GM12878 (cell line): Measurements from ENCODE around the gene SLC1A7. TPM values are rescaled to one million over a fixed set of nuclear protein-coding genes. Genes with fewer than 3 reads are reported as not detected.

Source experiments
- ATAC-seq: fragments of 200-7000 bp; cut with Tn5 transposase; 3 replicates; pipeline ENCODE4 v1.9.1; 2020; ENCODE audit warnings: mild to moderate bottlenecking, moderate library complexity
- BruUV-seq: library from RNA; stranded (reverse); fragments of 400-500 nt; replicated peaks from 2 replicates; lab custom pipeline; 2021; lab: Mats Ljungman, UMichigan
- CTCF ChIA-PET: fragments of 300-600 bp; sonication (Branson Sonifier 250); formaldehyde crosslinking; extraction: SDS; loops from one replicate; lab custom pipeline; 2021; ENCODE audit warnings: inconsistent platforms; lab: Yijun Ruan, JAX
- POLR2A ChIA-PET: fragments of 350-600 bp; formaldehyde crosslinking; extraction: SDS; loops from one replicate; lab custom pipeline; 2021; ENCODE audit warnings: inconsistent platforms; lab: Charles Lee
- RAD21 ChIA-PET: fragments of 300-600 bp; sonication (Branson Sonifier 250); formaldehyde crosslinking; loops from one replicate; lab custom pipeline; 2023; ENCODE audit warnings: antibody characterized with exemption; ENCODE audit not compliant: unreplicated experiment; lab: Charles Lee
- SMC1A ChIA-PET: fragments of 300-600 bp; sonication (Branson Sonifier 250); formaldehyde crosslinking; loops from one replicate; lab custom pipeline; 2023; ENCODE audit not compliant: unreplicated experiment, uncharacterized antibody; lab: Charles Lee
- DNase-seq: peaks from one replicate; pipeline ENCODE4 v3.0.0-alpha.2; 2011; ENCODE audit warnings: low read depth, low spot score
- FAIRE-seq: peaks from 3 replicates; lab custom pipeline; 2011; peaks lifted over from hg19 to GRCh38; lab: Jason Lieb, UNC
- H2AFZ ChIP-seq: 2 replicates; pipeline ENCODE4 v1.6.0; 2011; ENCODE audit warnings: low read depth, low read length, control low read depth; ENCODE audit not compliant: control insufficient read depth
- H3K27ac ChIP-seq: 2 replicates; pipeline ENCODE4 v1.5.1; 2011; ENCODE audit warnings: control low read depth; ENCODE audit not compliant: control insufficient read depth, insufficient read depth
- H3K27me3 ChIP-seq, 2 experiments: replicated peaks in 1 of 2; 2 replicates each; pipeline versions ENCODE4 v1.6.0 to v1.6.1; 2011; ENCODE audit warnings: low read length in 1 of 2; ENCODE audit not compliant: control insufficient read depth in 2 of 2, insufficient read depth in 2 of 2
- H3K36me3 ChIP-seq, 2 experiments: 2 replicates each; pipeline ENCODE4 v1.5.1; 2011; ENCODE audit warnings: low read length in 1 of 2; ENCODE audit not compliant: control insufficient read depth in 2 of 2, insufficient read depth in 2 of 2
- H3K4me1 ChIP-seq: 2 replicates; pipeline ENCODE4 v1.6.1; 2011; ENCODE audit warnings: mild to moderate bottlenecking, low read length, moderate library complexity, mixed read lengths; ENCODE audit not compliant: control insufficient read depth, insufficient read depth
- H3K4me2 ChIP-seq: 2 replicates; pipeline ENCODE4 v1.6.0; 2011; ENCODE audit warnings: control low read depth; ENCODE audit not compliant: control insufficient read depth, insufficient read depth
- H3K4me3 ChIP-seq: fragments of 200-600 bp; sonication (generic); 2 replicates; pipeline ENCODE4 v1.5.1; 2016
- H3K79me2 ChIP-seq: 2 replicates; pipeline ENCODE4 v1.6.0; 2011; ENCODE audit warnings: low read length; ENCODE audit not compliant: control insufficient read depth, insufficient read depth
- H3K9ac ChIP-seq: 2 replicates; pipeline ENCODE4 v1.8.0; 2011; ENCODE audit warnings: low read length, control low read depth, mixed read lengths; ENCODE audit not compliant: control insufficient read depth, insufficient read depth
- H3K9me3 ChIP-seq: replicated peaks from 3 replicates; pipeline ENCODE4 v1.5.1; 2011; ENCODE audit warnings: mild to moderate bottlenecking, low read length; ENCODE audit not compliant: control insufficient read depth, insufficient read depth
- H4K20me1 ChIP-seq: 2 replicates; pipeline ENCODE4 v1.6.0; 2011; ENCODE audit not compliant: control insufficient read depth, insufficient read depth
- ATF2 ChIP-seq: IDR thresholded peaks from 2 replicates; pipeline ENCODE4 v1.6.1; 2012; ENCODE audit warnings: low read length, inconsistent platforms
- BHLHE40 ChIP-seq, 2 experiments: fragments of 450-650 bp in 1 of 2; IDR thresholded peaks; 2 replicates each; pipeline ENCODE4 v1.6.1; 2011 to 2017; ENCODE audit warnings: low read depth in 2 of 2, borderline replicate concordance in 1 of 2, improper control_type of control experiment in 1 of 2, low read length in 1 of 2, mild to moderate bottlenecking in 1 of 2
- ETV6 ChIP-seq, 2 experiments: fragments of 450-650 bp in 1 of 2; IDR thresholded peaks in 1 of 2; conservative IDR thresholded peaks in 1 of 2; 2 replicates each; pipeline ENCODE4 v1.6.1; 2014; ENCODE audit warnings: antibody characterized with exemption in 1 of 2, borderline replicate concordance in 1 of 2, low read depth in 1 of 2, mild to moderate bottlenecking in 1 of 2, moderate library complexity in 1 of 2
- FOS ChIP-seq: IDR thresholded peaks from 3 replicates; pipeline ENCODE4 v1.6.1; 2011; ENCODE audit warnings: borderline replicate concordance; ENCODE audit not compliant: insufficient read length; ENCODE audit errors: extremely low read depth
- HCFC1 ChIP-seq: fragments of 150-350 bp; IDR thresholded peaks from 2 replicates; pipeline ENCODE4 v1.6.1; 2014; ENCODE audit warnings: low read length
- KLF5 ChIP-seq: fragments of 450-650 bp; IDR thresholded peaks from 2 replicates; pipeline ENCODE4 v1.6.1; 2014; ENCODE audit warnings: mild to moderate bottlenecking; ENCODE audit not compliant: partially characterized antibody
- MEF2B ChIP-seq: fragments of 450-650 bp; IDR thresholded peaks from 2 replicates; pipeline ENCODE4 v1.6.1; 2018; ENCODE audit warnings: mild to moderate bottlenecking, moderate library complexity; ENCODE audit not compliant: partially characterized antibody, poor library complexity, severe bottlenecking
- MTA3 ChIP-seq: IDR thresholded peaks from 2 replicates; pipeline ENCODE4 v1.6.1; 2012; ENCODE audit warnings: low read length, inconsistent platforms, borderline replicate concordance
- PKNOX1 ChIP-seq: fragments of 450-650 bp; IDR thresholded peaks from 2 replicates; pipeline ENCODE4 v1.6.1; 2016; ENCODE audit warnings: mild to moderate bottlenecking
- POLR2AphosphoS5 ChIP-seq: IDR thresholded peaks from 2 replicates; pipeline ENCODE4 v1.6.1; 2011; ENCODE audit warnings: mild to moderate bottlenecking, low read length, inconsistent platforms
- RAD51 ChIP-seq: fragments of 450-650 bp; IDR thresholded peaks from 2 replicates; pipeline ENCODE4 v1.6.1; 2016; ENCODE audit warnings: moderate library complexity, mild to moderate bottlenecking, inconsistent platforms
- RBBP5 ChIP-seq: fragments of 200-600 bp; sonication (generic); conservative IDR thresholded peaks from 2 replicates; pipeline ENCODE4 v1.6.1; 2016
- ZNF622 ChIP-seq: fragments of 450-650 bp; IDR thresholded peaks from 2 replicates; pipeline ENCODE4 v1.6.1; 2017; ENCODE audit warnings: mild to moderate bottlenecking, inconsistent platforms
- WGBS: methylation state at CpG from one replicate; pipeline ENCODE4 v1.1.6; 2016; ENCODE audit warnings: low lambda C conversion rate; ENCODE audit not compliant: insufficient replicate concordance, insufficient coverage; ENCODE audit errors: missing lambda C conversion rate; 5-methylcytosine and 5-hydroxymethylcytosine counted together
- in situ Hi-C: fragments of 300-500 bp; cut with MboI; formaldehyde crosslinking; loops from 9 replicates; pipeline ENCODE4 v1.14.3; 2018; ENCODE audit warnings: mixed read lengths
- intact Hi-C: fragments of 100-400 bp; cut with micrococcal nuclease; formaldehyde crosslinking; loops from one replicate; pipeline ENCODE4 v1.14.2; 2022; ENCODE audit not compliant: unreplicated experiment
- polyA plus RNA-seq, 11 experiments: library from polyadenylated mRNA; depleted of rRNA in 4 of 11; unstranded in 6 of 11; stranded (reverse) in 5 of 11; fragments of >200 nt; fragmentation: Nextera tagmentation in 4 of 11; fragmentation: Illumina TruSeq in 1 of 11; extraction: Ambion mirVana in 4 of 11; extraction: Trizol in 1 of 11; gene quantifications; 1 replicate in 1 of 11; 2 replicates in 10 of 11; pipeline versions ENCODE4 v1.2.1 to v1.2.3, GENCODE V29; 2011 to 2016; ENCODE audit warnings: inconsistent platforms in 2 of 11, missing spikeins in 2 of 11, low read depth in 1 of 11
- total RNA-seq, 4 experiments: library from RNA; depleted of rRNA in 3 of 4; stranded (reverse); fragments of >200 nt in 3 of 4; fragmentation: Illumina TruSeq in 1 of 4; extraction: Trizol in 1 of 4; gene quantifications; 2 replicates each; pipeline versions ENCODE4 v1.2.1 to v1.2.3, GENCODE V29; 2013 to 2021

The SLC1A7 gene
- total and polyA plus RNA-seq, 10 of the 15 experiments (the other 5 are each of a cell fraction or from before 2014, with no cell fraction given): not detected

GRCh38 chr1:53057127-53057526, 85.3 kb downstream of the SLC1A7 start:
- Histone ChIP-seq H3K9ac (no peak overlapping the region), H3K4me3 (no peak overlapping the region), H3K4me1 (no peaks in the 10 kb centered on the region), H3K4me2 (no peak overlapping the region), H4K20me1 (no peaks in the 10 kb centered on the region), H3K9me3 (no peaks in the 10 kb centered on the region), H3K79me2 (no peaks in the 10 kb centered on the region), H3K27me3 (peaks cover 3 to 6% of the 10 kb centered on the region in 2 experiments; a peak in 3 of 4 replicates), H2AFZ (no peak overlapping the region), H3K27ac (no peak overlapping the region), H3K36me3 (no peaks in the 10 kb centered on the region)
- ChIA-PET SMC1A (interaction anchor here (0.6 kb wide), 1 partner anchor 184 kb away, joined by 3 read pairs; no protein-coding TSS in a partner anchor), RAD21 (interaction anchor here (1.1 kb wide), 1 partner anchor 9 kb away, joined by 3 read pairs; no protein-coding TSS in a partner anchor), CTCF (interaction anchor here (0.5 to 0.8 kb wide), 2 partner anchors 15 to 433 kb away, joined by 3 to 5 read pairs; no protein-coding TSS in a partner anchor), POLR2A (no interaction called here)
- no peak for DNase-seq
- BruUV-seq: no TSS peak
- no peak for ATAC-seq
- TF ChIP-seq ETV6 (conservative IDR thresholded peaks at IDR 0.05 in 1 of 2, IDR thresholded peaks at IDR 0.05 in 1 of 2; ENCODE audit: borderline replicate concordance in 1 of 2, low read depth in 1 of 2) (no peak), ZNF622 (no peak), RBBP5 (no peak), KLF5 (no peak), HCFC1 (no peak), PKNOX1 (no peak), FOS (no peak), RAD51 (no peak), POLR2AphosphoS5 (no peak), MEF2B (no peak), ATF2 (no peak), MTA3 (no peak), BHLHE40 (IDR thresholded peaks at IDR 0.05; ENCODE audit: borderline replicate concordance in 1 of 2, low read depth in 2 of 2, low read length in 1 of 2) (no peak)
- in situ Hi-C loops: no loop called here
- no peak for FAIRE-seq
- 57% methylated on average over 2 of the region's 2 CpGs for WGBS
- intact Hi-C loops: no loop called here
